Stimulated activated CD8-positive, alpha-beta memory T cell treated with anti-CD3 and anti-CD28 coated beads, Interleukin-15, amount 100 ng/mL, for 4 hours (primary cell): ENCODE measurements around the gene UBE2L6.
A peak's percentile ranks its signal among the peaks of the same experiment; 100 is the strongest.
"Not testable (repeated sequence)": the region's sequence is repeated elsewhere in the genome, so short reads cannot be mapped to it uniquely, and the experiment has no call there.

Experiments used
- DNase-seq, 2 donors: peaks; one replicate each; pipeline ENCODE4 v3.0.0-alpha.2; 2020; ENCODE audit warnings: low read depth in 2 of 2

UBE2L6 gene

GRCh38 chr11:57566905-57567514 lies 462 bp downstream of the UBE2L6 start:
- peak in 1 of 2 donors; percentile 29 for DNase-seq

- no peak for DNase-seq
These were observed 1.2 kb downstream of the UBE2L6 start for GRCh38 chr11:57566005-57566904.

GRCh38 chr11:57562596-57562995 lies 4.9 kb downstream of the UBE2L6 start:
- no peak for DNase-seq

GRCh38 chr11:57560146-57560545 lies 7.3 kb downstream of the UBE2L6 start:
- DNase-seq: no peak

- no peak for DNase-seq
These were observed 11.4 kb downstream of the UBE2L6 start for GRCh38 chr11:57556041-57556440.

- no peak for DNase-seq
These were observed 12.1 kb downstream of the UBE2L6 start for GRCh38 chr11:57555393-57555792.

- DNase-seq: no peak
These were observed 15.0 kb downstream of the UBE2L6 start for GRCh38 chr11:57552479-57552878.

GRCh38 chr11:57551941-57552340 lies 15.5 kb downstream of the UBE2L6 start:
- no peak for DNase-seq

GRCh38 chr11:57549983-57550382 lies 17.5 kb downstream of the UBE2L6 start:
- DNase-seq: no peak

GRCh38 chr11:57547854-57548377 lies 19.6 kb downstream of the UBE2L6 start:
- no peak for DNase-seq

GRCh38 chr11:57546869-57547475 lies 20.5 kb downstream of the UBE2L6 start:
- DNase-seq: no peak

- no peak for DNase-seq
These were observed 21.0 kb downstream of the UBE2L6 start for GRCh38 chr11:57546451-57546850.

GRCh38 chr11:57545883-57546282 lies 21.6 kb downstream of the UBE2L6 start:
- no peak for DNase-seq

GRCh38 chr11:57544566-57544965 lies 22.9 kb downstream of the UBE2L6 start:
- no peak for DNase-seq

- DNase-seq: no peak
These were observed 23.9 kb downstream of the UBE2L6 start for GRCh38 chr11:57543593-57543992.

- no peak for DNase-seq
These were observed 24.9 kb downstream of the UBE2L6 start for GRCh38 chr11:57542582-57542981.

GRCh38 chr11:57541169-57541568 lies 26.3 kb downstream of the UBE2L6 start:
- DNase-seq: no peak

- DNase-seq: no peak
These were observed 28.1 kb downstream of the UBE2L6 start for GRCh38 chr11:57539342-57539741.

GRCh38 chr11:57536947-57537619 lies 30.4 kb downstream of the UBE2L6 start, which contains the start of gene SMTNL1:
Gene SMTNL1, plus strand, starts transcription at chr11:57537595. Its CDS starts 5,048 bp downstream, at chr11:57542643.
- no peak for DNase-seq

GRCh38 chr11:57534449-57534848 lies 33.0 kb downstream of the UBE2L6 start:
- DNase-seq: not testable (repeated sequence)

- peak; percentile 84 to 91 for DNase-seq
These were observed 36.6 kb downstream of the UBE2L6 start, which contains the start of gene TIMM10 for GRCh38 chr11:57530596-57531507. Gene TIMM10, minus strand, starts transcription at chr11:57530754. Its CDS starts 565 bp downstream, at chr11:57530189.
